Activated naive CD4-positive, alpha-beta T cell treated with anti-CD3 and anti-CD28 coated beads for 36 hours (primary cell): ENCODE results near the gene LACC1. TPM values are rescaled to one million over a fixed set of nuclear protein-coding genes. Genes with fewer than 3 reads are reported as not detected.

Source experiments
- CTCF ChIA-PET: fragments of 350-600 bp; sonication (Branson Sonifier 250); formaldehyde crosslinking; loops from one replicate; lab custom pipeline; 2021; ENCODE audit warnings: antibody characterized with exemption; lab: Charles Lee
- DNase-seq: peaks from one replicate; pipeline ENCODE4 v3.0.0-alpha.2; 2020
- H3K27ac Mint-ChIP-seq: one replicate; pipeline ENCODE4 v1.8.0; 2021; ENCODE audit warnings: mild to moderate bottlenecking, mixed read lengths
- H3K27me3 Mint-ChIP-seq: one replicate; pipeline ENCODE4 v1.8.0; 2021; ENCODE audit warnings: low read depth, mixed read lengths
- H3K36me3 Mint-ChIP-seq: one replicate; pipeline ENCODE4 v1.8.0; 2021; ENCODE audit warnings: low read depth, mixed read lengths
- H3K4me1 Mint-ChIP-seq: one replicate; pipeline ENCODE4 v1.8.0; 2021; ENCODE audit warnings: low read depth, mixed read lengths
- H3K4me3 Mint-ChIP-seq: one replicate; pipeline ENCODE4 v1.8.0; 2021; ENCODE audit warnings: mild to moderate bottlenecking, moderate library complexity, mixed read lengths
- H3K9me3 Mint-ChIP-seq: one replicate; pipeline ENCODE4 v1.8.0; 2021; ENCODE audit warnings: mixed read lengths
- intact Hi-C: fragments of 100-400 bp; cut with micrococcal nuclease; formaldehyde crosslinking; loops from one replicate; pipeline ENCODE4 v1.15.1; 2023
- total RNA-seq, 2 experiments: library from RNA; stranded (reverse); gene quantifications; one replicate each; pipeline ENCODE4 v1.2.3, GENCODE V29; 2021

Gene LACC1
- total RNA-seq, 2 experiments from 2014 or later = 2.3 to 3.1 TPM

DNA sequence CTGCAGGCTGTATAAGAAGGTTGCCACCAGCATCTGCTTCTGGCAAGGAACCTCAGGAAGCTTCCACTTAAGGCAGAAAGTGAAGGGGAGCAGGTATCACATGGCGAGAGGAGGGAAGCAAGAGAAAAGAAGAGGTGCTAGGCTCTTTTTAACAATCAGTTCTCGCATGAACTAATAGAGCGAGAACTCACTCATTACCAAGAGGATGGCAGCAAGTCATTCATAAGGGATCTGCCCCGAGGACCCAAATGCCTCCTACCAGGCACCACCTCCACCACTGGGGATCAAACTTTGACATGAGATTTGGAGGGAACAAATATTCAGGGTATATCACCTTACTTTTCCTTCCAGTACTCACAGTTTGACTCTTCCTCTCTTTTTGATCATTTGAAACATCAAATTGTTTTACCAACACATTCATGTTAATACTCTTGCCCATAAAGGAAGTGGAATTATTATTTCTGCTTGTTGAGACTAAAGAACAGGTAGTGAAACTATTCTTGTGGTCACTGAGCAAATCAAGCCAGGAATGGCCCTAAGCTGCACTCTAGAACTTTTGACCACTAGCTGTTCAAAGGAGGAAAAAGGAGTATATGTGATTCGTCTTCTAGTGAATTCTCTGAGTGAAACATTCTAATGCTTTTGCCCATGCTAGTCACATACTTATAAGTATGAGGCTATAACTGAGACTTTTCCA, 45.0 kb downstream of the LACC1 start:
- H3K4me3 Mint-ChIP-seq = no peak overlapping the region
- H3K9me3 Mint-ChIP-seq = no peaks in the 10 kb centered on the region
- H3K36me3 Mint-ChIP-seq = no peaks in the 10 kb centered on the region
- intact Hi-C loops = no loop called here
- no peaks in the 10 kb centered on the region for H3K4me1 Mint-ChIP-seq
- CTCF ChIA-PET = interaction anchor here (1.1 kb wide), 1 partner anchor 16 kb away, joined by 5 read pairs; no protein-coding TSS in a partner anchor
- DNase-seq = no peak
- peaks cover 9% of the 10 kb centered on the region for H3K27me3 Mint-ChIP-seq
- H3K27ac Mint-ChIP-seq = no peak overlapping the region

DNA sequence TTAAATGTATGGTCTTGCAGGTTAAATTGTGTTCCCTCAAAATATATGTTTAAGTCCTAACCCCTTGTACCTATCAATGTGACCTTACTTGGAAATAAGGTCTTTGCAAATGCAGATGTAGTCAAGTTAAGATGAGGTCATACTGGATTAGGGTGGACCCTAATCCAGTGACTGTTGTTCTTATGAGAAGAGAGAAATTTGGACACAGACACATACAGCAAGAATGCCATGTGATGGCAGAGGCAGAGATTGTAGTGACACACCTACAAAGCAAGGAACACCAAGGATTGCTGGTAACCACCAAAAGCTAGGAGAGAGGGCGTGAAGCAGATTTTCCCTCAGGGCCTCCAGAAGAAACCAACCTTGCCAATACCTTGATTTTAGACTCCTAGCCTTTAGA, 50.2 kb downstream of the LACC1 start:
- Mint-ChIP-seq H3K9me3 (no peaks in the 10 kb centered on the region), H3K36me3 (no peaks in the 10 kb centered on the region), H3K4me3 (no peak overlapping the region), H3K4me1 (no peaks in the 10 kb centered on the region), H3K27ac (no peak overlapping the region), H3K27me3 (peaks cover 8% of the 10 kb centered on the region)
- DNase-seq = no peak
- intact Hi-C loops = no loop called here
- CTCF ChIA-PET = no interaction called here

DNA sequence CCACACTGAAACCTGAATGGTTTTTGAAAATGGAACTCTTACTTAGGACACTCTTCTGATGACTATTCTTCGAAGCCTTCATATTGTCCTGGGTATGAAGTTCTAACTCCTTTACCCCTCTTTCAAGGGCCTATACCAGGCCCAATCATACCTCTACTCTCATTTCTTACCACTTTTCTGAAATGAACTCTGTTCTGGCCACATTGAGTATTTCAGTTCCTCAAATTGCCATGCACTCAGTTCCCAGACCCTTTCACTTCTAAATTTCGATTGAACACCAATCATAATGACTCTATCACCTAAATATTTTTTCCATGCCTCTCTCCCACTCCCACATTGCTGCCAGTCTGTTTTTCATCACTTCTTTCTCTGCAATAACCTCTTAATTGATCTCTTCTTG, 53.7 kb downstream of the LACC1 start:
- CTCF ChIA-PET = no interaction called here
- no peak overlapping the region for H3K27ac Mint-ChIP-seq
- H3K9me3 Mint-ChIP-seq = no peaks in the 10 kb centered on the region
- no peaks in the 10 kb centered on the region for H3K4me1 Mint-ChIP-seq
- H3K27me3 Mint-ChIP-seq = peaks cover 7% of the 10 kb centered on the region
- intact Hi-C loops = no loop called here
- H3K36me3 Mint-ChIP-seq = no peaks in the 10 kb centered on the region
- no peak overlapping the region for H3K4me3 Mint-ChIP-seq
- DNase-seq = no peak

DNA sequence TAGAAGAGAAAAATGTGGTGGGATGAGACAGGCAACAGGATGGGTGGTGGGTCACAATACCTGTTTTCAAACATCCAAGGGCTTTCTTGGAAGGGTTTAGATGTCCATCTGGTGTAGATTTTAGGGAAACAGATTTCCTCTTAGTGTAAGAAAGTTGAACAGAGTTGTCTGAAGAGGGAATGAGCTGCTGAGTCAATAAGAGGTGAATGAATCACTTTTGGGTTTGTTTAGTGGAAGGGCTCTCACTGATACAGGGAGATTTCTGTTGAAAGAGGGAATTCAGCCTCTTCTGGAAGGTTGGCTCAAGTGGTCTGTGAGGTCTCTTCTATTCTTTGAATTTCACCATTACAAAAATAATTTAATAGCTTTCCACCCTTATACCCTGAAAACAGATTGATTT, 54.6 kb downstream of the LACC1 start:
- H3K36me3 Mint-ChIP-seq = no peaks in the 10 kb centered on the region
- no peak overlapping the region for H3K27ac Mint-ChIP-seq
- DNase-seq = no peak
- H3K4me1 Mint-ChIP-seq = no peaks in the 10 kb centered on the region
- peaks cover 7% of the 10 kb centered on the region for H3K27me3 Mint-ChIP-seq
- intact Hi-C loops = no loop called here
- CTCF ChIA-PET = no interaction called here
- no peak overlapping the region for H3K4me3 Mint-ChIP-seq
- no peaks in the 10 kb centered on the region for H3K9me3 Mint-ChIP-seq

DNA sequence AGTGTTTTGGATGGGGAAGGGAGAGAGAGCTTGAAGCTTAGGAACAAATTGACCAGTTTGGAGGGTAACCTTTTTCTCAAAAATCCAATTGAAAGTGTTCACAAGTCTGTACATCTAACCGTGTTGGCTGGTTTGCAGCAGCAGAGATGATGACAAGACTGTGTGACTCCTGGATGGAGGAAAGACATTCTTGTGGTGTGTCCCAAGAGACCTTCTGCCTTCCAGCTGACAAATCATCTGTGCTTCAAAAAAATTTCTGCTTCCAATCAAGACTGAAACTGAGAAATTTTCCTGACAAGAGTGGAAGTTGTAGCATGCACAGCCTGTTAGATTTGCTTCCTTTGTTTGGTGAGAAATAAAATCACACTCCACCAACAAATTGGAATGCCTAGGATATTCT, 56.2 kb downstream of the LACC1 start:
- no peaks in the 10 kb centered on the region for H3K27me3 Mint-ChIP-seq
- no peaks in the 10 kb centered on the region for H3K9me3 Mint-ChIP-seq
- intact Hi-C loops = no loop called here
- no peak overlapping the region for H3K27ac Mint-ChIP-seq
- no peak for DNase-seq
- no peak overlapping the region for H3K4me3 Mint-ChIP-seq
- CTCF ChIA-PET = no interaction called here
- no peaks in the 10 kb centered on the region for H3K36me3 Mint-ChIP-seq
- no peaks in the 10 kb centered on the region for H3K4me1 Mint-ChIP-seq

DNA sequence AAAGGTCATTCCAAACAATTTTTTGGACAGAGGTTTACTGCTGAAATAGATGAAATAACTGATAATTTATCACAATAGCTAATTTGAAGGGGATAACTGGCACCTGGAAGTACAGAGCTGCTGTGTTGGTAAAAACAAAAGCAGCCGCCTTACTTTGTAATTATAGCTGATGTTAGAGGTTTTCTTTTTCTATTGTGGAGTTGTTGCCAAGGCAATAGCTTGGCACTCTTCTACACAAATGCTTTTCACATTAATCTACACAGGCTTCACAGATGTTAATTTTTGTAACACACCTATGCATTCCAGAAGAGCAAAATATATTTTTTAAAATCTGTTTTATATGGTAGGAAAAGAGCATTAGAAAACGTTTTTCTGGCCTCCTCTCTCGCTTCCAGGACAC, 56.9 kb downstream of the LACC1 start:
- no peak for DNase-seq
- Mint-ChIP-seq H3K27ac (no peak overlapping the region), H3K9me3 (no peaks in the 10 kb centered on the region), H3K4me1 (no peaks in the 10 kb centered on the region), H3K4me3 (no peak overlapping the region), H3K27me3 (no peaks in the 10 kb centered on the region), H3K36me3 (no peaks in the 10 kb centered on the region)
- CTCF ChIA-PET = interaction anchor here (0.6 kb wide), 1 partner anchor 168 kb away, joined by 3 read pairs; no protein-coding TSS in a partner anchor
- intact Hi-C loops = no loop called here

DNA sequence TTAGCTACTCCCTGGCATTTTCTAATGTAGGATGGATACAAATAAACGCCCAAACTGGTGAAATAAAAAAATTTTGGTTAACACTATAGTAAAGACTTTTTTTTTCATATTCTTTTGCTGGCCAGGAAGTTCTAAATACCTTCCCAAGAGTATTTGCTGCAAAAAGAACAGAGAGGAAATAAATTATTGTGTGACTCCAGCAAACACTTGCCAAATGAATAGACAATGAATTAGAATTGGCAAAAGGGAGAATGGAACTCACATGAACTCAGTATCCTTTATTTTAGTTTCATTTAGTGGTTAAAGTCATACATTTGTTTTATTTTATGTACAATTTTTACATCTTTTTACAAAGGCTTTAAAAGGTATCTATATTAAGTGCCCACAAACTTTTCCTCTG, 58.1 kb downstream of the LACC1 start:
- no peaks in the 10 kb centered on the region for H3K9me3 Mint-ChIP-seq
- intact Hi-C loops = no loop called here
- H3K36me3 Mint-ChIP-seq = no peaks in the 10 kb centered on the region
- H3K4me1 Mint-ChIP-seq = no peaks in the 10 kb centered on the region
- no peak overlapping the region for H3K27ac Mint-ChIP-seq
- no peak for DNase-seq
- no peak overlapping the region for H3K4me3 Mint-ChIP-seq
- CTCF ChIA-PET = no interaction called here
- H3K27me3 Mint-ChIP-seq = peaks cover 2% of the 10 kb centered on the region

DNA sequence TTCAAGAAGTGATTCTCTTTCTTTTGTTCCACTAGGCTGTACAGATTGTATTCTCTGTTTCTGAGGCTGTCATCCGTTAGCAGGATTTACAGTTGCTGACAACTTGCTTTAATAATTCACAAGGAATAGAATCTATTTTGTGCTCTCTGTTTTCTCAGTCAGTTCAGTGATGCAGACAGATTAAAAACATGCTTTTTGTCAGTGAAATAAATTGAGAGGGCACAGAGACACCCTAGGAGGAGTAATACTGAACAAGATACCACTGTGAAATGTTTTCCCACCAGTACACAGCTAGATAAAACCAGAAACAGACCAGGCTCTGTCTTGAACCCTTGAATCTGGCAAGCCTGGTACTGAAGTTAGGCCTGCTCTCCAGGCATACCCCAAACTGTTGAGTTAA, 58.7 kb downstream of the LACC1 start:
- Mint-ChIP-seq H3K27me3 (peaks cover 2% of the 10 kb centered on the region), H3K4me1 (no peaks in the 10 kb centered on the region), H3K4me3 (no peak overlapping the region), H3K9me3 (no peaks in the 10 kb centered on the region), H3K36me3 (no peaks in the 10 kb centered on the region), H3K27ac (no peak overlapping the region)
- DNase-seq = no peak
- CTCF ChIA-PET = no interaction called here
- intact Hi-C loops = no loop called here

DNA sequence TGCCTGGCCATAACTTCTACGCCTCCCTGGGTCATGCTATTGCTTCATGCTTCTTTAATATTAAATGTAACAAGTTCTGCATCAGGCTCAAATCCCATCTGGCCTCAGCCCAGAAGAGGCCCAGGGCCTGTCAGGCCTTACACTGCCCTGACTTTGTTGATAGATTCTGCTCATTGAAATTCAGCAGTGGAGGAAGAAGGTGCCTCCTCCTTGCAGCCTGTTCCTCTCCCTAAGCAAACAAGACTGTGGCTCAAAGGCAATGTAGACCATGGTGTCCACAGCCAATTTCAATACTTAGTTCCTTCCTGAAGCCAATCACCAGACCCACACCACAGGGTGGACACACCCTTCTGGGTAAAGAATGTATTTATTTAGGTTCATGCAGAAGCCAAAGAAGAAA, 59.4 kb downstream of the LACC1 start:
- H3K27me3 Mint-ChIP-seq = peaks cover 2% of the 10 kb centered on the region
- H3K4me1 Mint-ChIP-seq = no peaks in the 10 kb centered on the region
- H3K27ac Mint-ChIP-seq = no peak overlapping the region
- no peak overlapping the region for H3K4me3 Mint-ChIP-seq
- CTCF ChIA-PET = no interaction called here
- DNase-seq = no peak
- intact Hi-C loops = no loop called here
- H3K36me3 Mint-ChIP-seq = no peaks in the 10 kb centered on the region
- H3K9me3 Mint-ChIP-seq = no peaks in the 10 kb centered on the region

DNA sequence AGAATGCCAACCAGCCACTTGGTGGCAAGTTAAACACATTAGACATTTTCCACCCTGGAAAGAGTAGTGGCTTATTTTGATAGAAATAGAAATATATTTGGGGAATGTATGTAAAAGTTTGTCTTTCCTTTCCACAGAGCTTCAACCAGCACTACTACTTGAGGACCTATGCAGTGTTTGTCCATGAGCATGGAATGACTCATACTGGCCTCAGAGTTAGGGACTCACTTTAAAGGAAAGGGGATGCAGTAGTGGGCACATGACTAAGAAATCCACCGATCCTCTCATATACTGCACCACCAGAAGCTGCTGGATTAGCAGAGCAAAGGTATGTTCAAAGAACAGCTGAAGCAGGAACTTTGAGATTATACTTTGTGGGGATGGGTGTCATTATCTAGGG, 62.6 kb downstream of the LACC1 start:
- no peaks in the 10 kb centered on the region for H3K36me3 Mint-ChIP-seq
- intact Hi-C loops = no loop called here
- no peak overlapping the region for H3K27ac Mint-ChIP-seq
- H3K4me1 Mint-ChIP-seq = no peaks in the 10 kb centered on the region
- H3K4me3 Mint-ChIP-seq = no peak overlapping the region
- H3K27me3 Mint-ChIP-seq = peaks cover 2% of the 10 kb centered on the region
- no peaks in the 10 kb centered on the region for H3K9me3 Mint-ChIP-seq
- DNase-seq = no peak
- CTCF ChIA-PET = interaction anchor here (1.5 kb wide), 1 partner anchor 34 kb away, joined by 4 read pairs; no protein-coding TSS in a partner anchor

Other genes with a start within 250 kb of the LACC1 start
- under 1 TPM; 0.35 to 0.64 TPM for gene ENOX1, start 92.9 kb upstream of the LACC1 start, total RNA-seq
- 1 to 10 TPM; 2.1 to 2.2 TPM for gene CCDC122, start 164 bp upstream of the LACC1 start, total RNA-seq